K562 (cell line): ENCODE data around the gene RELA. TPM values are rescaled to one million over a fixed set of nuclear protein-coding genes. Genes with fewer than 3 reads are reported as not detected.

Experiments
- ATAC-seq: fragments of 200-7000 bp; cut with Tn5 transposase; 3 replicates; pipeline ENCODE4 v1.9.1; 2020; ENCODE audit warnings: moderate library complexity
- BruUV-seq: library from RNA; stranded (reverse); fragments of 400-500 nt; replicated peaks from 2 replicates; lab custom pipeline; 2021; lab: Mats Ljungman, UMichigan
- CTCF ChIA-PET: fragments of 300-600 bp; formaldehyde crosslinking; extraction: SDS; loops from one replicate; lab custom pipeline; 2021; ENCODE audit warnings: low intra/inter-chr PET ratio; lab: Yijun Ruan, JAX
- POLR2A ChIA-PET: fragments of 300-600, 350-650 bp; sonication (Branson Sonifier 250); formaldehyde crosslinking; extraction: SDS; loops from one replicate; lab custom pipeline; 2021; ENCODE audit warnings: antibody characterized with exemption, inconsistent platforms; lab: Yijun Ruan, JAX
- DNase-seq, 4 experiments: peaks; one replicate each; pipeline versions ENCODE4 v3.0.0 to v3.0.0-alpha.2; 2011 to 2018; ENCODE audit warnings: low spot score in 3 of 4, mixed read lengths in 3 of 4; ENCODE audit errors: extremely low read depth in 1 of 4
- FAIRE-seq: peaks from 2 replicates; lab custom pipeline; 2011; peaks lifted over from hg19 to GRCh38; lab: Jason Lieb, UNC
- H2AFZ ChIP-seq: 2 replicates; pipeline ENCODE4 v1.6.0; 2011; ENCODE audit warnings: low read depth, low read length, control low read depth, inconsistent platforms
- H3K27ac ChIP-seq: fragments of 200-600 bp; 3 replicates; pipeline ENCODE4 v1.8.0; 2011; ENCODE audit warnings: low read depth, mild to moderate bottlenecking, control low read depth, inconsistent platforms, low read length, moderate library complexity, mixed read lengths; ENCODE audit errors: extremely low read depth
- H3K27me3 ChIP-seq, 2 experiments: fragments of 300-600 bp in 1 of 2; 2 replicates in 1 of 2; 3 replicates in 1 of 2; pipeline versions ENCODE4 v1.6.0 to v1.8.0; 2011; ENCODE audit warnings: inconsistent platforms in 2 of 2, low read length in 2 of 2, mild to moderate bottlenecking in 1 of 2, mixed read lengths in 1 of 2, moderate library complexity in 1 of 2; ENCODE audit not compliant: control insufficient read depth in 2 of 2, insufficient read depth in 2 of 2
- H3K36me3 ChIP-seq: fragments of 300-600 bp; 3 replicates; pipeline ENCODE4 v1.8.0; 2011; ENCODE audit warnings: mild to moderate bottlenecking, low read length, inconsistent platforms; ENCODE audit not compliant: control insufficient read depth, insufficient read depth
- H3K4me1 ChIP-seq, 2 experiments: fragments of 200-600 bp in 1 of 2; replicated peaks in 1 of 2; 2 replicates in 1 of 2; 3 replicates in 1 of 2; pipeline versions ENCODE4 v1.5.1 to v1.8.0; 2011; ENCODE audit warnings: inconsistent platforms in 2 of 2, low read length in 2 of 2, mild to moderate bottlenecking in 1 of 2, mixed read lengths in 1 of 2, moderate library complexity in 1 of 2; ENCODE audit not compliant: control insufficient read depth in 2 of 2, insufficient read depth in 2 of 2
- H3K4me2 ChIP-seq: 2 replicates; pipeline ENCODE4 v1.6.1; 2011; ENCODE audit warnings: low read length, control low read depth, inconsistent platforms, mixed read lengths; ENCODE audit not compliant: insufficient read depth
- H3K4me3 ChIP-seq: fragments of 200-600 bp; sonication (generic), shearing (Covaris generic); 2 replicates; pipeline ENCODE4 v1.5.1; 2016; ENCODE audit warnings: control low read depth, inconsistent platforms
- H3K79me2 ChIP-seq: fragments of 200-600 bp; 3 replicates; pipeline ENCODE4 v1.8.0; 2011; ENCODE audit warnings: low read length, inconsistent platforms; ENCODE audit not compliant: control insufficient read depth, insufficient read depth
- H3K9ac ChIP-seq, 2 experiments: 2 replicates each; pipeline versions ENCODE4 v1.6.0 to v1.6.1; 2011; ENCODE audit warnings: low read depth in 2 of 2, low read length in 2 of 2, control low read depth in 1 of 2, inconsistent platforms in 1 of 2, mild to moderate bottlenecking in 1 of 2, mixed read lengths in 1 of 2; ENCODE audit not compliant: insufficient read depth in 1 of 2
- H3K9me1 ChIP-seq: one replicate; pipeline ENCODE4 v1.6.0; 2011; ENCODE audit warnings: inconsistent platforms, mild to moderate bottlenecking, low read length, moderate library complexity; ENCODE audit not compliant: control insufficient read depth, insufficient read depth
- H3K9me3 ChIP-seq: replicated peaks from 2 replicates; pipeline ENCODE4 v1.5.1; 2011; ENCODE audit warnings: low read depth, low read length, inconsistent platforms; ENCODE audit not compliant: control insufficient read depth, insufficient read depth
- H4K20me1 ChIP-seq: replicated peaks from 2 replicates; pipeline ENCODE4 v1.6.1; 2011; ENCODE audit warnings: low read length, inconsistent platforms, mixed read lengths; ENCODE audit not compliant: control insufficient read depth, insufficient read depth
- BCL6 ChIP-seq: fragments of 250-450 bp; sonication (Bioruptor Pico); IDR thresholded peaks from 2 replicates; pipeline ENCODE4 v1.4.0; 2020
- CREM ChIP-seq: IDR thresholded peaks from 2 replicates; pipeline ENCODE4 v1.6.1; 2014; ENCODE audit warnings: antibody characterized with exemption, low read depth
- EP400 ChIP-seq: fragments of 450-650 bp; IDR thresholded peaks from 2 replicates; pipeline ENCODE4 v1.6.1; 2017; ENCODE audit warnings: antibody characterized with exemption, mild to moderate bottlenecking, moderate library complexity
- GABPB2 ChIP-seq: fragments of 250-450 bp; sonication (Bioruptor Pico); conservative IDR thresholded peaks from 2 replicates; pipeline ENCODE4 v1.5.1; 2021; ENCODE audit warnings: mild to moderate bottlenecking
- GATAD2A ChIP-seq: fragments of 450-650 bp; IDR thresholded peaks from 2 replicates; pipeline ENCODE4 v1.6.1; 2017
- NFXL1 ChIP-seq: fragments of 450-650 bp; formaldehyde crosslinking; IDR thresholded peaks from 2 replicates; pipeline ENCODE4 v1.4.0; 2021; ENCODE audit warnings: mild to moderate bottlenecking
- POLR2H ChIP-seq: IDR thresholded peaks from 2 replicates; pipeline ENCODE4 v1.6.1; 2016; ENCODE audit warnings: missing genetic modification characterization, low read depth, mild to moderate bottlenecking, control low read depth, missing compliant biosample characterization, moderate library complexity
- RBFOX2 ChIP-seq: fragments of 200-400 bp; formaldehyde crosslinking; IDR thresholded peaks from 2 replicates; pipeline ENCODE4 v1.6.1; 2017; ENCODE audit warnings: low read depth, mild to moderate bottlenecking, low read length, moderate library complexity
- SNRNP70 ChIP-seq: fragments of 200-400 bp; formaldehyde crosslinking; optimal IDR thresholded peaks from 2 replicates; pipeline ENCODE3; 2017; ENCODE audit warnings: low read depth, low read length
- SRSF3 ChIP-seq: fragments of 200-400 bp; formaldehyde crosslinking; IDR thresholded peaks from 2 replicates; pipeline ENCODE4 v1.6.1; 2016; ENCODE audit warnings: mild to moderate bottlenecking, low read length, moderate library complexity; ENCODE audit not compliant: insufficient read depth
- TEAD2 ChIP-seq: fragments of 450-650 bp; IDR thresholded peaks from 2 replicates; pipeline ENCODE4 v1.6.1; 2016; ENCODE audit warnings: missing genetic modification characterization, control low read depth, missing compliant biosample characterization
- TRIM24 ChIP-seq, 2 experiments: fragments of 450-650 bp; IDR thresholded peaks; 2 replicates each; pipeline ENCODE4 v1.6.1; 2016
- ZNF316 ChIP-seq: fragments of 450-650 bp; IDR thresholded peaks from 2 replicates; pipeline ENCODE4 v1.6.1; 2016
- ZNF41 ChIP-seq: fragments of 250-450 bp; sonication (Bioruptor Pico); conservative IDR thresholded peaks from 2 replicates; pipeline ENCODE4 v1.4.0; 2020; ENCODE audit warnings: mild to moderate bottlenecking
- ZNF431 ChIP-seq: sonication (generic); formaldehyde crosslinking; IDR thresholded peaks from 2 replicates; pipeline ENCODE4 v1.8.0; 2022; ENCODE audit warnings: mild to moderate bottlenecking, missing genetic modification reagents
- ZNF436 ChIP-seq: fragments of 250-450, 450-650 bp; sonication (Bioruptor Pico); formaldehyde crosslinking; IDR thresholded peaks from 2 replicates; pipeline ENCODE4 v1.7.0; 2020; ENCODE audit warnings: mild to moderate bottlenecking
- ZNF444 ChIP-seq: fragments of 250-450 bp; sonication (Bioruptor Pico); IDR thresholded peaks from 2 replicates; pipeline ENCODE4 v1.4.0; 2020; ENCODE audit warnings: mild to moderate bottlenecking, moderate library complexity
- ZNF780A ChIP-seq: fragments of 250-450 bp; sonication (Bioruptor Pico); IDR thresholded peaks from 2 replicates; pipeline ENCODE4 v1.5.0; 2021; ENCODE audit warnings: mild to moderate bottlenecking
- ZNF830 ChIP-seq: fragments of 250-450 bp; sonication (Bioruptor Pico); IDR thresholded peaks from 2 replicates; pipeline ENCODE4 v1.5.0; 2021; ENCODE audit warnings: mild to moderate bottlenecking
- ZSCAN32 ChIP-seq: fragments of 450-650 bp; formaldehyde crosslinking; IDR thresholded peaks from 2 replicates; pipeline ENCODE4 v1.4.0; 2020; ENCODE audit warnings: mild to moderate bottlenecking, moderate library complexity
- WGBS: fragments of 100-300 bp; shearing (Covaris generic); methylation state at CpG from one replicate; pipeline ENCODE4 v1.1.6; 2016; ENCODE audit warnings: low coverage, mixed read lengths; ENCODE audit not compliant: insufficient coverage; ENCODE audit errors: missing lambda C conversion rate; 5-methylcytosine and 5-hydroxymethylcytosine counted together
- in situ Hi-C: fragments of 300-500 bp; cut with MboI; formaldehyde crosslinking; loops from 4 replicates; pipeline ENCODE4 v1.15.0; 2018; ENCODE audit warnings: inconsistent platforms, mixed read lengths
- intact Hi-C: fragments of 100-400 bp; cut with micrococcal nuclease; formaldehyde crosslinking; loops from 2 replicates; pipeline ENCODE4 v1.14.2; 2022
- polyA plus RNA-seq, 8 experiments: library from polyadenylated mRNA; depleted of rRNA in 4 of 8; stranded (reverse) in 5 of 8; unstranded in 3 of 8; fragments of >200 nt; fragmentation: Nextera tagmentation in 2 of 8; fragmentation: Illumina TruSeq in 1 of 8; extraction: Ambion mirVana in 2 of 8; extraction: Trizol in 1 of 8; gene quantifications; 2 replicates each; pipeline versions ENCODE4 v1.2.1 to v1.2.3, GENCODE V29; 2011 to 2014; ENCODE audit warnings: inconsistent platforms in 1 of 8, missing spikeins in 1 of 8
- total RNA-seq, 7 experiments: library from RNA; depleted of rRNA in 6 of 7; stranded (reverse); fragments of >200 nt in 6 of 7; fragmentation: Illumina TruSeq in 2 of 7; extraction: Trizol in 2 of 7; gene quantifications; 2 replicates each; pipeline versions ENCODE4 v1.2.1 to v1.2.3, GENCODE V29; 2011 to 2021; ENCODE audit warnings: low replicate concordance in 1 of 7
- TF ChIP-seq, protein P1 (sequence below): fragments of 250-450 bp; sonication (Bioruptor Pico); IDR thresholded peaks from 2 replicates; pipeline ENCODE4 v1.5.0; 2021
- TF ChIP-seq, protein P2 (sequence below), 2 experiments: IDR thresholded peaks; 2 replicates each; pipeline ENCODE4 v1.6.1; 2011; ENCODE audit warnings: borderline replicate concordance in 1 of 2, control low read depth in 1 of 2, low read depth in 1 of 2, low read length in 1 of 2, mild to moderate bottlenecking in 1 of 2, mixed read lengths in 1 of 2, moderate library complexity in 1 of 2; ENCODE audit not compliant: insufficient read depth in 1 of 2, insufficient read length in 1 of 2, poor library complexity in 1 of 2, severe bottlenecking in 1 of 2; ENCODE audit errors: extremely low read depth in 1 of 2
- TF ChIP-seq, protein P3 (sequence below): fragments of 250-450 bp; sonication (Bioruptor Pico); IDR thresholded peaks from 2 replicates; pipeline ENCODE4 v1.9.0; 2021; ENCODE audit warnings: mild to moderate bottlenecking

The RELA gene
- total and polyA plus RNA-seq, 9 of the 15 experiments (the other 6 are each of a cell fraction or from before 2014, with no cell fraction given), result 6.0 to 67.4 (median 20.6) TPM

DNA sequence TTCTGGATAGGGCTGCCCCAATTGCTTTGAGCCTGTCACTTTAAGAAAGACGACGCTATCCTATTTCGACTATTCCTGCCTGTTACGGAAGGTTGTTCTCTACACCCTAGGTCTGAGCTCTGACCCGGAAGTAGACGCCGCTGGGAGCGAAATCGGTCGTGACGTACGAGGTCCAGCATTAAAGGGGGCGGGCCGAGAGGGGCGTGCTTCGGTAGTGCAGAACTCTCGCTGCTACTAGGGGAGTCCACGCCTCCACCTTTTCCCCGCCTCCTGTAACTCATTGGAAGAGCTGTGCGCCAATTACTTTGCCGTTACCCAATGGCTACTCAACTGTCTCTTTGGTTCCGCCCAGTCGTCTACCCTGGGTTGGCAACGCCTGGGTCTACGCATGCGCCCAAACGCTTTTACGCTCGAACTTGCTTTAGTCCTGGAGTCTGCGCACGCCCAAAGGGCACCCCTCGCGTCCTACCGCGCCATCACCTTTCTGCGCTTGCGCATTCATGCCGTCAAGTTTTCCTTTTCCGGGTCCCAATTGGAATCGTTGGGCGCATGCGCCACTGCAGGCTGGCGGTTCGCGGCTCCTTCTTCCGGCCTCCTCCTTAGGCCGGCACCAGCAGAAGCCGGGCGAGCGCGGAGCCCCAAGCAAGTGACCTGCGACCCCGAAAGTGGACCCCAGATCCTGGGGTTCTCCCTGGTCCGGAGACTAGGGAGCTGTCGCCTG is 47.3 kb downstream of the RELA start, which contains the start of gene PCNX3:
PCNX3 (plus strand) TSS at position 548 of the 721 bp plus-strand sequence. CDS start 536 bp downstream, outside the sequence.
- FAIRE-seq (peak; percentile 100), ATAC-seq (peak; percentile 91)
- no peaks in the 10 kb centered on the region; the same call in 1 of the 2 replicates for H4K20me1 ChIP-seq
- TF ChIP-seq GATAD2A (no peak), RBFOX2 (peak; percentile 83), EP400 (peak; percentile 73), SRSF3 (no peak), GABPB2 (no peak), ZSCAN32 (no peak), ZNF780A (CRISPR knock-in tag) (no peak), SNRNP70 (no peak), TEAD2 (no peak), NFXL1 (CRISPR knock-in tag) (no peak), ZNF316 (no peak), ZNF830 (CRISPR knock-in tag) (no peak), BCL6 (CRISPR knock-in tag) (no peak), ZNF41 (CRISPR knock-in tag) (no peak), TRIM24 (IDR thresholded peaks at IDR 0.05) (no peak), ZNF431 (CRISPR knock-in tag) (no peak), ZNF436 (CRISPR knock-in tag) (no peak), POLR2H (tag) (no peak), ZNF444 (no peak), CREM (peak; percentile 96)
- TF ChIP-seq, protein P1, sequence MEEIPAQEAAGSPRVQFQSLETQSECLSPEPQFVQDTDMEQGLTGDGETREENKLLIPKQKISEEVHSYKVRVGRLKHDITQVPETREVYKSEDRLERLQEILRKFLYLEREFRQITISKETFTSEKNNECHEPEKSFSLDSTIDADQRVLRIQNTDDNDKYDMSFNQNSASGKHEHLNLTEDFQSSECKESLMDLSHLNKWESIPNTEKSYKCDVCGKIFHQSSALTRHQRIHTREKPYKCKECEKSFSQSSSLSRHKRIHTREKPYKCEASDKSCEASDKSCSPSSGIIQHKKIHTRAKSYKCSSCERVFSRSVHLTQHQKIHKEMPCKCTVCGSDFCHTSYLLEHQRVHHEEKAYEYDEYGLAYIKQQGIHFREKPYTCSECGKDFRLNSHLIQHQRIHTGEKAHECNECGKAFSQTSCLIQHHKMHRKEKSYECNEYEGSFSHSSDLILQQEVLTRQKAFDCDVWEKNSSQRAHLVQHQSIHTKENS (CRISPR knock-in tag), result no peak
- TF ChIP-seq, protein P2, sequence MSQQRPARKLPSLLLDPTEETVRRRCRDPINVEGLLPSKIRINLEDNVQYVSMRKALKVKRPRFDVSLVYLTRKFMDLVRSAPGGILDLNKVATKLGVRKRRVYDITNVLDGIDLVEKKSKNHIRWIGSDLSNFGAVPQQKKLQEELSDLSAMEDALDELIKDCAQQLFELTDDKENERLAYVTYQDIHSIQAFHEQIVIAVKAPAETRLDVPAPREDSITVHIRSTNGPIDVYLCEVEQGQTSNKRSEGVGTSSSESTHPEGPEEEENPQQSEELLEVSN (IDR thresholded peaks at IDR 0.05; ENCODE audit: borderline replicate concordance in 1 of 2, extremely low read depth in 1 of 2, insufficient read depth in 1 of 2, insufficient read length in 1 of 2, low read depth in 1 of 2, low read length in 1 of 2, poor library complexity in 1 of 2, severe bottlenecking in 1 of 2), result no peak
- TF ChIP-seq, protein P3, sequence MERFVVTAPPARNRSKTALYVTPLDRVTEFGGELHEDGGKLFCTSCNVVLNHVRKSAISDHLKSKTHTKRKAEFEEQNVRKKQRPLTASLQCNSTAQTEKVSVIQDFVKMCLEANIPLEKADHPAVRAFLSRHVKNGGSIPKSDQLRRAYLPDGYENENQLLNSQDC (CRISPR knock-in tag), result no peak

More for the DNA sequence above, 47.3 kb downstream of the RELA start, which contains the start of gene PCNX3:
- peak; percentile 97 to 100 (median 99) for DNase-seq
- intact Hi-C loops, result loop anchor here (2.0 kb wide), 1 partner anchor 21 kb away; no protein-coding TSS in a partner anchor
- peak within 1 kb of the TSS; percentile 94 for H3K4me3 ChIP-seq
- peaks cover 28 to 78% of the 10 kb centered on the region in 2 experiments for H3K4me1 ChIP-seq
- H3K79me2 ChIP-seq, result peaks cover 65% of the 10 kb centered on the region
- CTCF ChIA-PET, result no interaction called here
- in situ Hi-C loops, result no loop called here
- peak within 1 kb of the TSS; percentile 85 to 97 for H3K9ac ChIP-seq
- peak within 1 kb of the TSS; percentile 90 for H3K4me2 ChIP-seq
- H3K27ac ChIP-seq, result peak within 1 kb of the TSS; percentile 74
- no peaks in the 10 kb centered on the region for H3K9me3 ChIP-seq
- under 1% methylated on average over 49 of the region's 55 CpGs for WGBS
- no peaks in the 10 kb centered on the region for H3K27me3 ChIP-seq
- H3K36me3 ChIP-seq, result peaks cover 49% of the 10 kb centered on the region; the same call in 2 of the 3 replicates
- POLR2A ChIA-PET, result interaction anchor here (0.6 to 2.0 kb wide), 24 partner anchors 8 to 496 kb away, joined by 3 to 18 read pairs (median 4); partner anchors contain the start of genes AP5B1, KCNK7, MALAT1 and ZNRD2
- no TSS peak for BruUV-seq
- H2AFZ ChIP-seq, result peak within 1 kb of the TSS; percentile 72
- no peaks in the 10 kb centered on the region for H3K9me1 ChIP-seq
